Thoracic aorta (tissue), 2 donors: Measurements from ENCODE around the gene F8. TPM values are rescaled to one million over a fixed set of nuclear protein-coding genes. Genes with fewer than 3 reads are reported as not detected.

ENCODE experiments used
- ATAC-seq: fragments of 150-250 bp; one replicate; pipeline ENCODE4 v1.8.0; 2017; ENCODE audit warnings: low read depth; ENCODE audit not compliant: insufficient number of reproducible peaks, low FRiP score
- DNase-seq: peaks from one replicate; pipeline ENCODE4 v3.0.0-alpha.2; 2020; ENCODE audit warnings: low spot score
- H3K27ac ChIP-seq, 2 donors: fragments of 200-600 bp; sonication (generic); 1 replicate in 1 of 2; 2 replicates in 1 of 2; pipeline ENCODE4 v1.5.1; 2016; ENCODE audit warnings: mild to moderate bottlenecking in 2 of 2, moderate library complexity in 2 of 2
- H3K27me3 ChIP-seq: fragments of 200-600 bp; sonication (generic); replicated peaks from 2 replicates; pipeline ENCODE4 v1.6.0; 2016; ENCODE audit warnings: mild to moderate bottlenecking; ENCODE audit not compliant: insufficient read depth
- H3K36me3 ChIP-seq: fragments of 200-600 bp; sonication (generic); one replicate; pipeline ENCODE4 v1.5.1; 2016
- H3K4me1 ChIP-seq, 2 donors: fragments of 200-600 bp; sonication (generic); 1 replicate in 1 of 2; 2 replicates in 1 of 2; pipeline versions ENCODE4 v1.5.1 to v1.6.0; 2016; ENCODE audit warnings: low read depth in 2 of 2, mild to moderate bottlenecking in 1 of 2; ENCODE audit not compliant: control insufficient read depth in 1 of 2
- H3K4me3 ChIP-seq: fragments of 200-600 bp; sonication (generic); 2 replicates; pipeline ENCODE4 v1.5.1; 2016; ENCODE audit warnings: mild to moderate bottlenecking
- H3K9me3 ChIP-seq: fragments of 200-600 bp; sonication (generic); 2 replicates; pipeline ENCODE4 v1.5.1; 2016
- total RNA-seq, 2 donors: library from RNA; depleted of rRNA; stranded (reverse); fragments of >200 nt; gene quantifications; one replicate each; pipeline versions ENCODE4 v1.1.0 to v1.2.3, GENCODE V29; 2016
- TF ChIP-seq, protein P1 (sequence below): fragments of 200-600 bp; sonication (generic); IDR thresholded peaks from one replicate; pipeline ENCODE4 v1.5.1; 2019; ENCODE audit warnings: antibody characterized with exemption

F8 gene
- total RNA-seq, 2 donors from 2014 or later = 7.7 to 18.1 TPM

DNA sequence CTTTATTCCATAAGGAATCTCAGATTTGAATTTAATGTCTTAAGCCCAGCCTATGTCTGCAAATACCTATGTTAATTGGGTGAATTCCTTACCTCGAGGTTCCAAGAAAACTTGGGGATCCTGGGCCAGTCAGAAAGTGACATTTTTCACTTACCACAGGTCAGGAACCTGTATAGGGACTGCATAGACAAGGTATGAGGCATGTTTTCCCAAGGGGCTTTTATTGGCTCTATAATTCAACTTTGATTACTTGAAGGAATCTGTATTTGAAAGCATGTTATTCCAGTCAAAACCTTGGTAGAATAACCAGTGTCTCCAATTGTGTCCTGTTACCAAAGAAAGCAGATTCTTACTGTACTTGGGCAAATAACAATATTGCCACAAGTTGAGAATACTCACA, 208.7 kb downstream of the F8 start:
- Histone ChIP-seq H3K27me3 (no peaks in the 10 kb centered on the region), H3K27ac (no peak overlapping the region), H3K4me3 (no peak overlapping the region), H3K4me1 (peaks cover 0 to 7% of the 10 kb centered on the region in 2 donors), H3K36me3 (no peaks in the 10 kb centered on the region), H3K9me3 (no peaks in the 10 kb centered on the region)
- ATAC-seq (no peak), DNase-seq (no peak)
- TF ChIP-seq, protein P1, sequence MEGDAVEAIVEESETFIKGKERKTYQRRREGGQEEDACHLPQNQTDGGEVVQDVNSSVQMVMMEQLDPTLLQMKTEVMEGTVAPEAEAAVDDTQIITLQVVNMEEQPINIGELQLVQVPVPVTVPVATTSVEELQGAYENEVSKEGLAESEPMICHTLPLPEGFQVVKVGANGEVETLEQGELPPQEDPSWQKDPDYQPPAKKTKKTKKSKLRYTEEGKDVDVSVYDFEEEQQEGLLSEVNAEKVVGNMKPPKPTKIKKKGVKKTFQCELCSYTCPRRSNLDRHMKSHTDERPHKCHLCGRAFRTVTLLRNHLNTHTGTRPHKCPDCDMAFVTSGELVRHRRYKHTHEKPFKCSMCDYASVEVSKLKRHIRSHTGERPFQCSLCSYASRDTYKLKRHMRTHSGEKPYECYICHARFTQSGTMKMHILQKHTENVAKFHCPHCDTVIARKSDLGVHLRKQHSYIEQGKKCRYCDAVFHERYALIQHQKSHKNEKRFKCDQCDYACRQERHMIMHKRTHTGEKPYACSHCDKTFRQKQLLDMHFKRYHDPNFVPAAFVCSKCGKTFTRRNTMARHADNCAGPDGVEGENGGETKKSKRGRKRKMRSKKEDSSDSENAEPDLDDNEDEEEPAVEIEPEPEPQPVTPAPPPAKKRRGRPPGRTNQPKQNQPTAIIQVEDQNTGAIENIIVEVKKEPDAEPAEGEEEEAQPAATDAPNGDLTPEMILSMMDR = no peak

DNA sequence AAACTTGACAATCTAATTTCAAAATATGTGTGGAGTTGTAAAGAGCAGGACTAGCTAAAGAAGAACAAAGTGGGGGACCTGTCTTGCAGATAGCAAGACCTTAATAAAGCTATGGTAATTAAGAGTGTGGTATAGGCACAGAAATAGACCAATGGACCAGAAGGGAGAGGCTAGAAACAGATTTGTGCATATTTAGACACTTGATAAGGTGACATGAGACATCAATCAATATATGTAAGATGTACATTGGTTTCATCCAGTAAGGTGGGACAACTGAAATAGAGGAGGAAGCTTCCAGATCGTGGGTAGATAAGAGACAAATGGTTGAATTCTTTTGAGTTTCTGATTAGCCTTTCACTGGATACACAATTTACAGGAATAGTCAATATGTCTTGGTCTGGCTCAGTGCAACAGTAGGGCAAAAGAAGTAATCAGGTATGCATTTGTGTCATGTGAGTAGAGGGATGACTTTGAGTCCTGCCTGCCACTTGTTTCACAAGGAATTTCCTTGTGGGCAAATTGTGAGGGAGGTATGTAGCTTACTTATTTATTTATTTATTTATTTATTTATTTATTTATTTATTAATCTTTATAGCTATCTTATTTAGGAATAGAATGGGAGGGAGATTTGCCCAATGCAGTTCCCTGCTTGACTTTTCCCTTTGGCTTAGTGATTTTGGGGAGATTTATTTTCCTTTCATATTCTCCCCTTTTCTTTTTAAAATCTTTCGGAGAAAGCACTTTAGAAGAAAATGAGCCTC, 210.0 kb downstream of the F8 start:
- ATAC-seq (no peak), DNase-seq (no peak)
- no peaks in the 10 kb centered on the region for H3K27me3 ChIP-seq
- H3K9me3 ChIP-seq = no peaks in the 10 kb centered on the region
- no peak overlapping the region for H3K4me3 ChIP-seq
- H3K4me1 ChIP-seq = peaks cover 0 to 7% of the 10 kb centered on the region in 2 donors
- H3K27ac ChIP-seq = no peak overlapping the region
- TF ChIP-seq, protein P1 = no peak
- no peaks in the 10 kb centered on the region for H3K36me3 ChIP-seq

DNA sequence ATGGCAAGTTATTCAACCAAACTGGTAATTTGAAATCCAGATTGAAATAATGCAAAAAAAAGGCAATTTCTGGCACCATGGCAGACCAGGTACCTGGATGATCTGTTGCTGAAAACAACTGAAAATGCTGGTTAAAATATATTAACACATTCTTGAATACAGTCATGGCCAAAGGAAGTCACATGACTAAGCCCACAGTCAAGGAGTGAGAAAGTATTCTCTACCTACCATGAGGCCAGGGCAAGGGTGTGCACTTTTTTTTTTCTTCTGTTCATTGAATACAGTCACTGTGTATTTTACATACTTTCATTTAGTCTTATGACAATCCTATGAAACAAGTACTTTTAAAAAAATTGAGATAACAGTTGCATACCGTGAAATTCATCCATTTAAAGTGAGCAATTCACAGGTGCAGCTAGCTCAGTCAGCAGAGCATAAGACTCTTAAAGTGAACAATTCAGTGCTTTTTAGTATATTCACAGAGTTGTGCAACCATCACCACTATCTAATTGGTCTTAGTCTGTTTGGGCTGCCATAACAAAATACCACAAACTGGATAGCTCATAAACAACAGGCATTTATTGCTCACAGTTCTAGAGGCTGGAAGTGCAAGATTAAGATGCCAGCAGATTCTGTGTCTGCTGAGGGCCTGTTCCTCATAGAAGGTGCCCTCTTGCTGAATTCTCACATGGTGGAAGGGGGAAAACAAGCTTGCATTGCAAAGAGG, 212.4 kb downstream of the F8 start:
- Histone ChIP-seq H3K27ac (no peak overlapping the region), H3K36me3 (no peaks in the 10 kb centered on the region), H3K9me3 (no peaks in the 10 kb centered on the region), H3K4me3 (no peak overlapping the region), H3K27me3 (no peaks in the 10 kb centered on the region), H3K4me1 (peaks cover 0 to 1% of the 10 kb centered on the region in 2 donors)
- TF ChIP-seq, protein P1 = no peak
- no peak for ATAC-seq
- no peak for DNase-seq

DNA sequence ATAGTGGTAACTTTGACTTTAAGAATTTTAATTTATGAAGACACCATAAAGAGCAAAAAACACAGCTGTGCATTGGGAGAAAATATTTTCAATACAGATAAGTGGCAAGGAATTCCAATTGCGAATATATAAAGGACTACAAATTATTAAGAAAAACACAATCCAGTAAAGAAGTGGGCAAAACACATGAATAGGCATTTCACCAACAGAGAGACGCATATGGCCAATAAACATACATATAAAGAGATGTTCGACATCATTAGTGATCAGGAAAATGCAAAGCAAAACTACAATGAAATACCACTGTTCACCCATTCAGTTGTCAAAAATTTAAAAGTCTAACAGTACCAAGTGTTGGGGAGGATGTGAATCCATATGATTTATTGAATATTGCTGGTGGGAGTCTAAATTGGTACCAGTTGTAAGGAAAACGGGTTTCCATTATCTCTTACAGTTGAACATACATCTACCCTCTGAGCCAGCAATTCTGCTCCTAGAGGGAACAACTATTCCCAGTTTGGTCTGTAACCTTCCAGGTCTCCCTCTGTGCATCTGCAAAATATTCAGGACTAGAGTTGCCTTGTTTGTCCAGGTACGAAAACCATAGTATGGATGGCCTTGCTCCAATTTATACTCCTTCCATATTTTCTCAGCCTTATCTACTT, 215.6 kb downstream of the F8 start:
- ATAC-seq = no peak
- TF ChIP-seq, protein P1 = no peak
- H3K36me3 ChIP-seq = no peaks in the 10 kb centered on the region

DNA sequence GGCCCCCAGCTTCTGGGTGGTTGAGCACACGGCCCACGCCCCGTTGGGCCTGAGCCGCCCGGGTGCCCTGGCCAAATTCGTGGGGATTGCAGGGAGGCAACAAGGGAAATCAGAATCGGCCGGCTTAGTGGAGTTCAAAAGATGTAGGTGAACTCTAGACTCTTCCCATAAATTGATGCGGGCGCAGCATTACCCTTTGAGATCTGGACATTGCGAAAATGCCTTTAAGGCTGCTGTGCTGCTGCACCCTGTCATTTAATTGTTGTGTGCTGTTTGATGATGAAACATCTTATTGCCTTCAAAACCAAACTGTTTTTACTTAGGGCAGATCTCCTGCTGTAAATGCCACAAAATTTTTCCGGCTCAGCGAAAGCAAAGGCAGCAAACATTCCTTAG, 216.8 kb downstream of the F8 start:
- H3K36me3 ChIP-seq = no peaks in the 10 kb centered on the region
- peak overlapping the region; percentile 76 for H3K4me3 ChIP-seq
- ATAC-seq (no peak), DNase-seq (no peak)
- no peaks in the 10 kb centered on the region for H3K27me3 ChIP-seq
- H3K9me3 ChIP-seq = no peaks in the 10 kb centered on the region
- TF ChIP-seq, protein P1 = no peak
- H3K4me1 ChIP-seq = peaks cover 0 to 4% of the 10 kb centered on the region in 2 donors
- peak overlapping the region; percentile 53 to 54 for H3K27ac ChIP-seq

More for the DNA sequence above, 215.6 kb downstream of the F8 start:
- no peak overlapping the region for H3K27ac ChIP-seq
- DNase-seq = no peak
- no peaks in the 10 kb centered on the region for H3K27me3 ChIP-seq
- H3K9me3 ChIP-seq = no peaks in the 10 kb centered on the region
- H3K4me3 ChIP-seq = no peak overlapping the region
- H3K4me1 ChIP-seq = peaks cover 0 to 4% of the 10 kb centered on the region in 2 donors
